Testis (tissue), 3 donors: Measurements from ENCODE around the gene TOPBP1. TPM values are rescaled to one million over a fixed set of nuclear protein-coding genes. Genes with fewer than 3 reads are reported as not detected.

Experiments used
- DNase-seq: peaks from one replicate; pipeline ENCODE4 v3.0.0-alpha.2; 2019
- H3K27ac ChIP-seq, 2 donors: fragments of 200-600 bp; sonication (generic); one replicate each; pipeline ENCODE4 v1.5.1; 2019
- H3K27me3 ChIP-seq: fragments of 200-600 bp; sonication (generic); one replicate; pipeline ENCODE4 v1.5.1; 2019
- H3K36me3 ChIP-seq: fragments of 200-600 bp; sonication (generic); one replicate; pipeline ENCODE4 v1.5.1; 2017; ENCODE audit warnings: low read depth; ENCODE audit errors: missing control alignments
- H3K4me1 ChIP-seq: fragments of 200-600 bp; sonication (generic); one replicate; pipeline ENCODE4 v1.5.1; 2019
- H3K4me3 ChIP-seq, 2 donors: fragments of 200-600 bp; sonication (generic); one replicate each; pipeline ENCODE4 v1.5.1; 2017 to 2019
- H3K9me3 ChIP-seq: fragments of 200-600 bp; sonication (generic); one replicate; pipeline ENCODE4 v1.5.1; 2017
- CTCF ChIP-seq, 3 experiments: fragments of 450-650 bp in 2 of 3; fragments of 200-600 bp in 1 of 3; sonication (generic) in 1 of 3; IDR thresholded peaks; one replicate each; pipeline ENCODE4 v1.5.1; 2016 to 2019; ENCODE audit warnings: antibody characterized with exemption in 3 of 3, mild to moderate bottlenecking in 2 of 3, moderate library complexity in 1 of 3
- POLR2A ChIP-seq: fragments of 450-650 bp; IDR thresholded peaks from one replicate; pipeline ENCODE4 v1.6.1; 2017; ENCODE audit warnings: antibody characterized with exemption, mild to moderate bottlenecking, moderate library complexity
- WGBS, 2 donors: methylation state at CpG; one replicate each; pipeline ENCODE4 v1.1.5; 2018; 5-methylcytosine and 5-hydroxymethylcytosine counted together
- intact Hi-C: fragments of 100-400 bp; cut with DNase I; formaldehyde crosslinking; loops from one replicate; pipeline ENCODE4 v1.15.1; 2023; ENCODE audit warnings: low total_unique reads
- polyA plus RNA-seq: library from polyadenylated mRNA; stranded (reverse); fragments of 350-450 nt; fragmentation: Illumina TruSeq; extraction: RNeasy Lipid Tissue Mini Kit (QIAGEN cat#74804); gene quantifications from one replicate; pipeline ENCODE4 v1.2.3, GENCODE V29; 2014; ENCODE audit warnings: low read depth, low replicate concordance; ENCODE audit not compliant: insufficient read depth
- total RNA-seq, 2 donors: library from RNA; depleted of rRNA; stranded (reverse); fragments of >200 nt; gene quantifications; one replicate each; pipeline ENCODE4 v1.2.3, GENCODE V29; 2016

Gene TOPBP1
- total and polyA plus RNA-seq, 3 donors from 2014 or later: 40.9 to 62.6 (median 51.7) TPM

GRCh38 chr3:133655731-133656515 lies 5.8 kb downstream of the TOPBP1 start:
- Histone ChIP-seq H3K36me3 (no peaks in the 10 kb centered on the region), H3K27ac (no peak overlapping the region), H3K9me3 (no peaks in the 10 kb centered on the region), H3K4me3 (no peak overlapping the region), H3K4me1 (no peaks in the 10 kb centered on the region), H3K27me3 (no peaks in the 10 kb centered on the region)
- no peak for TF ChIP-seq POLR2A
- TF ChIP-seq CTCF (IDR thresholded peaks at IDR 0.05): no peak
- no peak for DNase-seq
- WGBS, 2 donors: 85 to 92% methylated on average over 4 of the region's 4 CpGs
- intact Hi-C loops: no loop called here

- no peaks in the 10 kb centered on the region for H3K36me3 ChIP-seq
- WGBS, 2 donors: 75 to 82% methylated on average over 4 of the region's 4 CpGs
- no peaks in the 10 kb centered on the region for H3K9me3 ChIP-seq
- H3K27me3 ChIP-seq: no peaks in the 10 kb centered on the region
- intact Hi-C loops: no loop called here
- H3K4me1 ChIP-seq: no peaks in the 10 kb centered on the region
- TF ChIP-seq CTCF (IDR thresholded peaks at IDR 0.05) (no peak), POLR2A (no peak)
- H3K27ac ChIP-seq: no peak overlapping the region
- no peak overlapping the region for H3K4me3 ChIP-seq
- DNase-seq: no peak
These were observed 12.2 kb downstream of the TOPBP1 start for GRCh38 chr3:133649486-133650068.

- TF ChIP-seq CTCF (IDR thresholded peaks at IDR 0.05) (no peak), POLR2A (no peak)
- H3K27me3 ChIP-seq: no peaks in the 10 kb centered on the region
- no peak overlapping the region for H3K4me3 ChIP-seq
- DNase-seq: no peak
- 94% methylated on average over 1 of the region's 1 CpG for WGBS, 2 donors
- no peak overlapping the region for H3K27ac ChIP-seq
- no peaks in the 10 kb centered on the region for H3K4me1 ChIP-seq
- intact Hi-C loops: no loop called here
- no peaks in the 10 kb centered on the region for H3K9me3 ChIP-seq
- no peaks in the 10 kb centered on the region for H3K36me3 ChIP-seq
These were observed 17.0 kb downstream of the TOPBP1 start for GRCh38 chr3:133644768-133645167.

GRCh38 chr3:133643611-133644010 lies 18.1 kb downstream of the TOPBP1 start:
- Histone ChIP-seq H3K27me3 (no peaks in the 10 kb centered on the region), H3K4me3 (no peak overlapping the region), H3K4me1 (no peaks in the 10 kb centered on the region), H3K9me3 (no peaks in the 10 kb centered on the region), H3K27ac (no peak overlapping the region), H3K36me3 (no peaks in the 10 kb centered on the region)
- DNase-seq: no peak
- no peak for TF ChIP-seq POLR2A
- TF ChIP-seq CTCF (IDR thresholded peaks at IDR 0.05): no peak
- 54 to 75% methylated on average over 2 of the region's 2 CpGs for WGBS, 2 donors
- intact Hi-C loops: no loop called here
